HG02571 (cell line): ENCODE data around the gene SLC13A5.

ENCODE experiments used
- ATAC-seq: cut with Tn5 transposase; IDR thresholded peaks from one replicate; pipeline ENCODE4 v1.9.1; 2021; ENCODE audit warnings: mild to moderate bottlenecking, moderate library complexity; ENCODE audit not compliant: unreplicated experiment

Gene SLC13A5

DNA sequence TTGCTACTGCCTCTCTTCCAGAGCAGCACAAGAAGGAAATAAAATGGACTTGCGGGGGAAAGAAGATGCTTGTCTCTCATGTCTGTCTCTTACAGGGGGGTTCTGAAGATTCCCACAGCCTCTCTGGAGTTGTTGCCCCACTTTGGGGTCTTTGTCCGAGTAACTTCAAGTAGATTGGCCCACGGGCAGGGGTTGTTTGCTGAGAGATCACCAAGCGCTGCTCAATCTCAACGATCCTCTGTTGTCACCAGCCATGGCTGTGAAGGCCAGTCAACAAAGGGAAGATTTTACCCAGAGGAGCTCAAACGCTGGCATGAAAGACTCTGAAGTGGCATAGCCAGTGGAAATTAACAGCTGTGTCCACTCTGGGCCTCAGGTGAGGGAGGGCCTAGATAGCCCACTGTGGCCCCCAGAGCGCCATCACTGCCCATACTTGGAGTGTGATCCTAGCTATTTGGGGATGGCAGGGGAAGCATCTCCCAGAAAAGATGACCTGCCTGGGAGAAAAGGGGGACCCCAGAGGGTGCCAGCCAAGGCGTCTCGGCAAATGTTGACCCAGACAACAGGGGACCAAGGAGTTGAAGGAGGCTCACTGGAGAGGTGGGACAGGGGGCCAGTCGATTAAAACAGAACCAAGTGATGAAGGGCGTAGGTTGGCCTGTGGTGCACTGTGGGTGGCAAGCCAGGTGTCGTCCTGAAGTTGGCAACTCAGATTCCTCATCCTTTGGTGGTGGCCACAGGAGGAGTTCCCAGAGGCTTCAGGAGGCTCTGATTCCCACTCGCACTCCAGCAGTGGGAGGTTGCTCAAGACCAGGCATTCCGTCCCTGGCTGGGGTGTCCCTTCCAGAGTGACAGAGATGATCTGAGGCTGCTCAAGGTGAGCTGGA lies 28.0 kb downstream of the SLC13A5 start:
- ATAC-seq = no peak

DNA sequence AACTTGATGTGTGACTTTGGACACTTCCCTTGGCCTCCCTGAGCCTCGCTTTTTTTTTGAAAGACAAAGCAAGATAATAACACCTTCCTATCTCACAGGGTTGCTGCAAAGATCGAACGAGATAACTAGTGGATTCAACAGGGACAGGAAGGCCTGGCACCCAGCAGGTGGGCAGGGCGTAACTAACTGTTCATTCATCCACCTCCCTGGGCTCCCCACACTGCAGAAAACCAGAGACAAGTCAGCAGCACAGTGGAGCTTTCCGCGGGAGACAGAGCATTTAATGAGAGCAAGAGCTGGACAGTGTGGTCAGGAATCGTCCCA lies 28.7 kb downstream of the SLC13A5 start:
- no peak for ATAC-seq

DNA sequence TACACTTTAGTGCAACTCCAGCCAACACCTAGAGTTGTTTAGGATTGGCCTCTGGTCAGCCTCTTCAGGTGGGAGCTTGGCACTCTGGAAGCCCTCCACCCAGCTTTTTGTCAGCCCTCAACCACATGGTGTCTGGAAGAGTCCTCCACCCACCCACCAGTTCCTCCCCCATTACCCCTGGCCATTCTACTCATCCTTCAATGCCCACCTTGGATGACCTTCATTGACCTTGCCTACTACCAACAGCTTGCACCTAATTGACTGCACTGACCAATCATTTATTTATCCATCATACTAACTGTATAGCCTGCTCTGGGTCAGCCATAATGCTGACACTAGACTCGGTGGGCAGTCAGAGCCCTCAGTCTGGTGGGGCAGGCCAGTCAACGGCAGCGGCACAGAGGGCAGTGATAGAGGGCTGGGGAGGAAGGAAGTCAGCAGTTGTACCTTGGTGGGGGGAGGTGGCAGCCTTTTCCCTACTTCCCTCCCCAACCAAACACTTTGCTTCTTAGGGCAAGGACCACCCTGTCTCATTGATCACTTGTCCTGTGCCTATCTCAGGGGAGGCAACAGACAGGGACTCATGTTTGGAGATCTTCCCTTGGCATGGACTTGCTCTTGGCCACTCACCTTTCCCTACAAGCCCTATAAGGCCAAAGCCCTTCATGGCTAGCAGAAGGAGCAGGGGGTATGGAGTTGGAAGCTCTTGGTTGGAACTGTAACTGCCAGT lies 29.3 kb downstream of the SLC13A5 start:
- no peak for ATAC-seq

DNA sequence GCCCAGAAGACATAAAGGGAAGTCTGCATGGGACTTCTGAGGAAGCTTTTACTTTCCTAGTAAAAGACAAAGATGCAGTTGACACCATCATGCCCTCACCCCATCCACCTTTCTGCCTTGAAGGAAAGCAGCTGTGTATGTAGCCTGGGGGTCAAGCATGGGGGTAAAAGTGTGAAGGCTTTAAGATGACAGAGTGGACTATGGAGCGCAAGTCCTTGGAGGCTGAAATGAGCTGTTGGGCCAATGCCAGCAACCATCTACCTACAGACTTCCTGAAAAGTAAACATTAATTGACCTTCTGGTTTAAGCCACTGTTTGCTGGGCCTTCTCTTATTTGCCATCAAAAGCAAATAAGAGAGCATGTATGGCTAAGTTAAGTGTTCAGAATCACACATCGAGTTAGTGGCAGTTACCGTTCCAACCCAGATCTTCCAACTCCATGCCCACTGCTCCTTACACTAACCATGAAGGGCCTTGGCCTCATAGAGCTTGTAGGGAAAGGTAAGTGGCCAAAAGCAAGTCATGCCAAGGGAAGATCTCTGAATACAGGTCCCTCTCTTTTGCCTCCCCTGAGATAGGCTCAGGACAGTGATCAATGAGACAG lies 30.0 kb downstream of the SLC13A5 start:
- no peak for ATAC-seq

DNA sequence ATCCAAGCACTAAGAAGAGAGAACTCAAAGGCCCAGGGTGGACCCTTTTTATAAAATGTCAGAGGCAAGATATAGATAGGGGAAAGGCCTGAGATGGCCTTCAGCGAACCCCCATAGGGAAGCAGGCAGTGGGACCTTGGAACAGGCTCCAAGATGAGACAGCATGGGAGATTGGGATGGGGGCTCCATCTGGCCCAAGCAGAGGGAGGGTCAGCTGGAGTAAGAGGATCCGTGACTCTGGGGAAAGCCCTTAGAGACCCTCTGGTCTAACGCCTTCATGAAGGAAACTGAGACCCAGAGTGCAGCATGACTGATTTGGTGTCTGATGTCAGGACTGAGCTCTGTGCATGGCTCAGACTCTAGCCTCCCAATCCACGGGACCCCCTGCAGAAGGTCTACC lies 30.8 kb downstream of the SLC13A5 start:
- ATAC-seq = no peak

DNA sequence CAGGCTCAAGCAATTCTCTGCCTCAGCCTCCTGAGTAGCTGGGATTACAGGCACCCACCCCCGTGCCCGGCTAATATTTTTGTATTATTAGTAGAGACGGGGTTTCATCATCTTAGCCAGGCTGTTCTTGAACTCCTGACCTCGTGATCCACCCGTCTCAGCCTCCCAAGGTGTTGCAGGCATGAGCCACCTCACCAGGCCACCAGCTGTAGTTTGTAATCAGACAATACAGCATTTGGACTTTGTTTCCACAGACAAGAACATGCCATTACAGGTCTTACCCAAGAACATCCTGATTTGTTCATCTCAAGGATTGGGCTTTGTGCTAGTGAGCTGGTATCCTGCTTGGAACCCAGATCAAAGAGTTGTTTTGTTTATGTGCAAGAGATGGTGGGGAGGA lies 31.5 kb downstream of the SLC13A5 start:
- no peak for ATAC-seq

DNA sequence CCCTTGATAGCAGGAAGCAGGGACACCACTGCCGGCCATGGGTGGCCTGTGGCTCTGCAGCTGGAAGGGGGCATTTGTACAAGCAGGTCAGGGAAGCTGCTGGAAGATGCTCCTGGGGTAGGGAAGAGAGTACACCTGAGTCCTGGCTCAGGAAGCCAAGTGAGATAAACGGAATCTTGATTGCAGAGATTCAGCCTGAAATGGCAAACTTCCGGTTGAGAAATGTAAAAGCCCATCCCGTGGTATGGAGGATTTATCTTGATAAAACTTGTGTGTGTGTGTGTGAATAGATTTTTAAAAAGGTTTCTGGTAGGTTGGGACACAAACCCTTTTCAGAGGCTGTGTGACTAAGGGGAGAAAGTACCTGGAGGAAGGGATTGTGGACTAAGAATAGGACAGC lies 32.0 kb downstream of the SLC13A5 start:
- no peak for ATAC-seq

DNA sequence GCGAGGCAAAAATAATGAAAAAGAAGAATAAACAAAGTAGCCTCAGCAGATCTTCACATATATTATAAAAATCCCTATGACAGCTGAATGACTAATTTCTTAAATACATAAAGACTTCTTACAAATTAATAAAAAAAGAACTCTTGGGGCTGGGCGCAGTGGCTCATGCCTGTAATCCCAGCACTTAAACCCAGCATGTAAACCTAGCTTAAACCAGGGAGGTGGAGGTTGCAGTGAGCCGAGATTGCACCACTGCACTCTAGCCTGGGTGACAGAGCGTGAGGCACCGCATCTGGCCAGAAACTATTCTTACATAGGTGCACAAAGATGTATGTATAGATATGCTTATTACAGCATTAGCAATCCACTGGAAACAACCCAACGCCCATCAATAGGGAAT lies 33.9 kb downstream of the SLC13A5 start:
- no peak for ATAC-seq

DNA sequence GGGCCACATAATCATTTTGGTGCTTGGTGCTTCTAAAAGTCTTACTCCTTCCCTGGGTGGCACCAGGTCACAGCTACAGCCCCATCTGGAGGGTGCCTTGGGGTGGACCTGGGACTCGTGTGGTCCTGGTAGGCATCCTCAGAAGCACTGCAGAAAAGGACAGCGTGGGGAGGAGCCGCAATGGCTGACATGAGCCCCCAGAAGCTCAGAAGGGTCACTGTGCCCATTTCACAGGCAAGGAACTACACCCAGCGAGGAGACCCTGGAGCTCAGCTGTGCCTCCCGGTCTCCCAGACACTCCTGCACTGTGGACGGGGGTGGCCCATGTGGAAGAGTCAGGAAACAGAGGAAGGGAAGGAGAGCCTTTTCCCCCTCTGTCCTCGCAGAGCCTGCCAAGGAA lies 35.2 kb downstream of the SLC13A5 start:
- ATAC-seq = no peak

DNA sequence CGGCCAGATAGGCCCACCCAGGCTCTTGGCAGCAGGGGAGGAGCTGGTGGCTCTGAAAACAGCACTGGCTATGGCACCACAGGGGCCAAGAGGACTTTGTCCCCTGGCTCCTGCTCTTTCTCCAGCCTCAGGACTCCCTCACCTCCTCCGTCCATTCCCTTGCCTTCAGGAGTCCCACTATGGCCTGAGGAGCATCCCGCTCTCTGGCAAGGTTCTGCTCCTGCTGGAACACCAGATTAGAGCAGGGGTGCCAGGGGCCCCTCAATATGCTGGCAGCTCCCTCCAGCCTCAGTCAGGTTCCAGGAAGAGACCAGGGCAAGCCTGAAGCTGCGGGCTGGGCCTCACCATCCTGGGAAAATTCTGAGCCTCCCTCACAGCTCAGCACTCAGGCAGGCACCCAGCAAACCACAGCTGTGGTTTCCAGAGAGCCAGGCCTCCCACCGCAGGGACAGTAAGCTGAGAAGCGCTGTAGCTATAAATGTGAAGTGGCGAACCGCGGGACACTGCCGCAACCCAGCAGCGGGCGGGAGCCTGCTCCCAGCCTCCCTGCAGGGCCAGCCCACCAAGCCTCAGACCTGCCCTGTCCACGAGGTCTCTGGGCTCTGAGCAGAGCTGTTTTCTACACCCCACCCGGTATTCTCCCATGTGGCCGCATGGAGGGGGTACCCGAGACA lies 35.9 kb downstream of the SLC13A5 start:
- ATAC-seq = no peak

DNA sequence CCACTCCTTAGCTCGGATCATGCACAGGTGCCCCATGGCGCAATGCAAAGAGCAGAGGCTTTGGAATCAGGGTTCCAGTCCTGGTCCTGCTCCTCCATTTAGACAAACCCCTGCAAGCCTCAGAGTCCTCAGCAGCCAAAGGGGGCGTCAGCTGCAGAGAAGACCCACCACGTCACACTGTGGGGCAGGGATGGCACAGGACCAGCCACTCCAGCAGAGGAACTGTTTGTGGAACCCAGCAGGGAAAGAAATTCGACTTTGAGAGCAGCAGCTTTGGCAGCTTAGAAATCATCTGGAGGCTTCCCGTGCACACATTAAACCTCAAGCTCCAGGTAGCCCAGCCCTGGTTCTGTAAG lies 36.4 kb downstream of the SLC13A5 start:
- no peak for ATAC-seq

DNA sequence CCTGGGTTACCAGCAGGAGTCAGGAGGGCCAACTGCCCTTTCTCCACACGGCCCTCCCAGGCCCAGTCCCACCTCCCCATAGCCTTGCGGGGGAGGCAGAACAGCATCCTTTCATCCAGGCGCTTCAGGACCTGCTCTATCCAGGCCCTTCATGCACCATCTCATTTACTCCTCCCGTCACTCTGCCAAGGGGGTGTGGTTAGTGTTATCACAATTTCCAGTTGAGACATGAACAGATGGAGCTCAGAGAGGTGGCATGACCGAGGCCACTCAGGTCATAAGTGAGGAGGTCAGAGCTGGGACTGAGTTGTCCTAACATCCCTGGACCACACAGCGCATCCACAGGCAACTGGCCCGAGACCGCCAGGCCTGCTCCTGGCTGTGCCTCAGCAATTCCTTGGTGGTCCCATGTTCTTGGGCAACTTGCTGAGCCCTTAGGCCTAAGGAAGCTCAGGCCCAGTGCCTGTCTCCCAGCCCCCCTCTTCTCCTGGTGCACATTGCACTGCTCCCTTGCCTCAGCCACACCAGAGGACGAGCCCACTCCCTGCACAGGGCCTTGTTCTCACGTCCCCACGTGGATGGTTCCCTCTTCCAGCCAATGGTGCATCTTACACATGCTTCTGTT lies 37.9 kb downstream of the SLC13A5 start:
- no peak for ATAC-seq

DNA sequence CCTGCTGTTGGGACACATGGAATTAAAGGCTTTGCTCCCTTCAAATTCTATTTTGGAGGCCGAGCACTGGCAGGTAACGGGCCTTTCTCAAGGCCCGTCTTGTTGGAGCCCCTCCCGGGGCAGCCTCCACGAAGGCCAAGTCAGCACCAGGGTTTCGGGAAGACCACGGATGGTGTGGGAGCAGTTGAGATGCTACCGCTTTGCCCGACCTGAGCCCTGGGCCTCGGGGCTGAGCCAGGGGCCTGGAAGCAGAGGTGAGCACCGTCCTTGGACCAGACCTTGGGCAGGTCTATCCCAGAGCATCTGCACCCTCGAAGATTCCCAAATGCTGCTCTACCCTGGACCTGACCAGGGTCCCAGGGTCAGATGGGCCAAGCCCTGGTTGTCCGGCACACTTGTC lies 38.6 kb downstream of the SLC13A5 start:
- ATAC-seq = no peak

DNA sequence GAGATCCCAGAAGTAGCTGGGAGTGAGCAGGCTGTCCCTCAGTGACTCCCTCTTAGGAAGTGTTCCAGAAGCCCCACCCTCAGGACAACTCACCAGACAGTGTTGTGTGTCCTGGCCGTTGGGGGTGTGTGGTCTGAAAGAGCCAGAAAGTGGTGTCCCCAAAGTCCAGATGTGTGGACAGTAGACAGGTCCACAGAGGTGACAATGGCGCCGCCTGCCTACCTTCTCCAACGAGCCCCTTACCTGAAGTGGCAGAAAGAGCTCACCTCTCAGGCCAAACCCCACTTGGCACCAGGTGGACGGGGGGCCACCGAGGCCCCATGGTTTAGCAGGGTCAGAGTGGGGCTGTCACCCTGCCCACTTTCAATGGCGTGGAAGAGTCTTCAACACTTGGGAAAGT lies 41.7 kb downstream of the SLC13A5 start:
- no peak for ATAC-seq

DNA sequence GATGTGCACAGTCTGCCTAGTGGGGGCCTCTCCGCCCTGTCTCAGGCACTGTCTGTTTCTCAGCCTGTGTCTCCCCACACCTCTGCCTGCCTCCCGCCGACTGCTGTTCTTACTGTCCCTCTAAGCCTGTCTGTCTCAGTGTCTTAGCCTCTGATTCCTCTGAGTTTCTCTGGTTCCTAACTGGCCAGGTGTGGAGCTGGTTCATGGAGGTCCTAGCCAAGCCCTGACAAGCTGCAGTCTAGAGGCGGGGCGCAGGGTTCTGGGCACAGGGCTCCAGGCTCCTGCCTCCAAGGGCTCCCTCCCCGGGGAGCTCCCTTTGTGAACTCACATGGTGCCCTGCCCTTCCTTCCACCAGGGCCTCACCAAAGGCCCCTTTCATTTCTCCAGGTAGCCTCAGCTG lies 42.2 kb downstream of the SLC13A5 start:
- ATAC-seq = no peak

DNA sequence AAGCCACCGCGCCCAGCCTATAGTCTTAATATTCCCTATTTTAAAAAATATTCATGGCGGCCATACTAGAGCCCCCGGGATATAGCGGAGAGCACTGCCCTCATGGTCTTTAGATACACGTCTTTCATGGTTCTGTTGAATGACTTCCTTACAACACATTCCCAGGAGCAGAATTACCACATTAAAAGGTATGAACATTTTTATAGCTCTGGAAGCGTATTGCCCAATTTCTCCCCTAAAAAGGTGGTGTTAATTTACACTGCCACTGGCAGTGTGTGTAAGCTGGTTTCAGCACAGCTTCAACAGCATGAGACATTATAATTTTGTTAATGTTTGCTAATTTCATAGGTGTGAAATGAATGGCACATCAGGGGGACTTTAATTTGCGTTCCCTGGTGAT lies 42.6 kb downstream of the SLC13A5 start:
- no peak for ATAC-seq

DNA sequence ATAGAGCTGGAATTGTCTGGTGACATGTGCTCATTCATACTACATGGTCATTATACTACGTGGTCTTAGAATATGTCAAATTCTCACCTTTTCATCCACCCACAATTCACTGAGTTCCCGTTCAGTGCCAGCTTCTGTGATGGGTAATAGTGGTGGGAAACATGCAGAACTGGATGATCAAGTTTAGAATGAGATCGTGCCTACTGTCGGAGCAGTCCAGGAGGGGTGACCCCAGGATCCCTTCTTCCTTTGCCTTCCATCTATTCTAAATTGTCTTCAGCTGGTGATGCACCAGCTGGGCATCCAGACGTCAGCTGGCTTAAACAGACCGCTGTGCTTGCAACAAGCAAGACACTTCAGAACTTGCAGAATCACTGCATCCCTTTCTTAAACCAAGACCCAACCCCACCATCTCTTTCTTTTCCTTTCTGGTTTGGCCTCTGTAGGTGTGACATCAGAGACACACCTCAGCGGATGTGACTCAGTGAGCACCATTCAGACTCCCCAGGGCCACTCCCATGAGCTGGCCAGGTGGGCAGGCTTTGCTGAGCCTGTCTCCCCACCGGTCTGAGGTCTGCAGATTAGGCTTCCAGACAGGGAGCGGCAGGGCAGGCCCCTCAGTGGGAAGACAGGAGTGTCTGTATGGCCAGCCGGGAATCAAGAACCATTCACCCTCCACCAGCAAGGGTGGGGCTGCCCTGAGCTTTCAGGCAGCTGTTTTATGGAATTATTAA lies 43.5 kb downstream of the SLC13A5 start:
- ATAC-seq = no peak

DNA sequence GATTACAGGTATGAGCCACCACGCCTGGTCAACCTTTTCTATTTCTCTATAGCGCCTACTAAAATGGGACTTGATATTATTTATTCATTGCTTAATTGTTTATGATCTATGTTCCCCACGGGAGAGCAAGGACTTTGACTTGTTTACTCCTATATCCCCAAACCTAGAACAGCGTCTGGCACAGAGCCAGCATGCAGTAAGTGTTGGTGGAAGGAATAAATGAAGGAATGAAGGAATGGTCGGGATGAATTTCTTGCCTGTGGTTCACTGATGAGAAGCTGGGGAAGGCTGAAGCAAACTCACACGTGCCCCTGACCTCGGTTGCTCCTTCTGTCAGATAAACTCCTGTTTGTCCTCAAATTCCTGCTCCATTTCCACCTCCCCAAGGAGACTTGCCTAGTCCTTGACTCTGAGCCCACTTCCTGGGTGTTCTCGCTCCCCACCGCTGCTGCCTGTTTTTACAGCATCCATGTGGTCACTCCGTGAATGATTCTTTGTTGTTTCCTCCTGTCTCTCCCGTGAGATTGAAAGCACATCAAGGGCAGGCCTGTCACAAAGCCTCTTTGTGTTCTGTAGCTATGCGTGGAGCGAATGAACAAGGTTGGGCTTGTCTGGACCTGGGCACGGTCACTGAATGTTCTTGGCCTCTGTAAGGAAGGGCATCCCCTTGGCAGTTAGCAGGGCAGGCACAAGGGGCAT lies 44.3 kb downstream of the SLC13A5 start:
- ATAC-seq = no peak

DNA sequence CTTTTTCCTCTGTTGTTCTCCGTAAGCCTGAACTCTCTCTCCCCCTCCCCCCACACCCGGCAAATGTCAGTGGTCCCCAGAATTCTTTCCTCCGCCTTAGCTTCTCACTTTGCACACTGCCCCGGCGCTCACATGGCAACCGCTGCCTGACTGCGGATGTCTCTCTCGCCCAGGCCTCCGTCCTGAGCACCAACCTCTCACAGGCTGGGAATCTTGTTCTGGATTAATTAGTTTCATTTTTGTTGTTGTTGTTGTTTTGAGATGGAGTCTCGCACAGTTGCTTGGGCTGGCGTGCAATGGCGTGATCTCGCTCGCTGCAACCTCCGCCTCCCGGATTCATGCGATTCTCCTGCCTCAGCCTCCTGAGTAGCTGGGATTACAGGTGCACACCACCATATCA lies 45.0 kb downstream of the SLC13A5 start:
- ATAC-seq = no peak

DNA sequence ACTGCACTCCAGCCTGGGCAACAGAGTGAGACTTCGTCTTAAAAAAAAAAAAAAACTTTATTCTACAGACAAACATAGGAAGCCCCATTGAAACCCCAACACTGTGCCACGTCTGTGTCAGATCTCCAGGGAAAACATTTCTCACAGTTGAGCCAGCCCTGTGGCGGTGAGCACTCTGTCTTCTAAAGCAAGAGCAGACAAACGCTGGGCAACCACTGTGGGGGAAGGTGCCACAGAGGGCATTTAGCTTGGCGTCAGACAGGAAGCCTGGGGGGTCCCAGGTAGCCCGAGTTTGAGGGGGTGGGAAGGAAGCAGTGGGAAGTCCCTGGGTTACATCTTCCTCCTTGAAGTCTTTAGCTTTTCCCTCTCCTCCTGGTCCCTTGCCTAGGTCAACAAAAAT lies 45.7 kb downstream of the SLC13A5 start:
- ATAC-seq = no peak
